ENCODE data around the gene SLFN5. TPM values are rescaled to one million over a fixed set of nuclear protein-coding genes. Genes with fewer than 3 reads are reported as not detected.
A peak's percentile ranks its signal among the peaks of the same experiment; 100 is the strongest.

The SLFN5 gene
- total RNA-seq, 1 experiment from 2014 or later, result 17.3 TPM

GRCh38 chr17:35257208-35257659, 14.4 kb downstream of the SLFN5 start:
- intact Hi-C loops (cut with micrococcal nuclease; ENCODE audit: unreplicated experiment), result loop anchor here (1.0 to 5.0 kb wide), 4 partner anchors 13 to 275 kb away; partner anchors contain the start of genes NLE1 and SLFN12
- H4K20me1 ChIP-seq (ENCODE audit: insufficient read depth), result peaks cover 5% of the 10 kb centered on the region; the same call in 1 of the 2 replicates
- CTCF ChIA-PET, result interaction anchor here (0.7 to 1.0 kb wide), 2 partner anchors 116 to 282 kb away, joined by 3 read pairs; no protein-coding TSS in a partner anchor
- H3K27ac ChIP-seq, result peak overlapping the region; percentile 50
- peaks cover 42% of the 10 kb centered on the region for H3K4me1 ChIP-seq (replicated peaks; ENCODE audit: insufficient read depth)
- H3F3A ChIP-seq (ENCODE audit: insufficient read depth, low read depth), result peaks cover 35% of the 10 kb centered on the region
- H3K4me2 ChIP-seq, result peak overlapping the region; percentile 63
- H3K36me3 ChIP-seq (ENCODE audit: low read depth), result no peaks in the 10 kb centered on the region
- no peaks in the 10 kb centered on the region for H3K79me2 ChIP-seq (ENCODE audit: low read depth)
- POLR2A ChIA-PET (ENCODE audit: unreplicated experiment), result interaction anchor here (0.6 to 0.9 kb wide), 3 partner anchors 14 to 296 kb away, joined by 4 to 8 read pairs (median 5); partner anchors contain the start of gene SLFN5
- DNase-seq, result peak; percentile 86 to 92
- no peak for TF ChIP-seq EZH2 (IDR thresholded peaks at IDR 0.05; ENCODE audit: low read depth)
- TF ChIP-seq, protein P1, sequence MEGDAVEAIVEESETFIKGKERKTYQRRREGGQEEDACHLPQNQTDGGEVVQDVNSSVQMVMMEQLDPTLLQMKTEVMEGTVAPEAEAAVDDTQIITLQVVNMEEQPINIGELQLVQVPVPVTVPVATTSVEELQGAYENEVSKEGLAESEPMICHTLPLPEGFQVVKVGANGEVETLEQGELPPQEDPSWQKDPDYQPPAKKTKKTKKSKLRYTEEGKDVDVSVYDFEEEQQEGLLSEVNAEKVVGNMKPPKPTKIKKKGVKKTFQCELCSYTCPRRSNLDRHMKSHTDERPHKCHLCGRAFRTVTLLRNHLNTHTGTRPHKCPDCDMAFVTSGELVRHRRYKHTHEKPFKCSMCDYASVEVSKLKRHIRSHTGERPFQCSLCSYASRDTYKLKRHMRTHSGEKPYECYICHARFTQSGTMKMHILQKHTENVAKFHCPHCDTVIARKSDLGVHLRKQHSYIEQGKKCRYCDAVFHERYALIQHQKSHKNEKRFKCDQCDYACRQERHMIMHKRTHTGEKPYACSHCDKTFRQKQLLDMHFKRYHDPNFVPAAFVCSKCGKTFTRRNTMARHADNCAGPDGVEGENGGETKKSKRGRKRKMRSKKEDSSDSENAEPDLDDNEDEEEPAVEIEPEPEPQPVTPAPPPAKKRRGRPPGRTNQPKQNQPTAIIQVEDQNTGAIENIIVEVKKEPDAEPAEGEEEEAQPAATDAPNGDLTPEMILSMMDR (conservative IDR thresholded peaks at IDR 0.05), result no peak
- H2AFZ ChIP-seq, result no peak overlapping the region
- H3K27me3 ChIP-seq (ENCODE audit: insufficient read depth, low read depth), result no peaks in the 10 kb centered on the region
- 0 out of 2 replicates have a peak overlapping the region, but pooled peaks have one; percentile 5 for H3K4me3 ChIP-seq
- no peaks in the 10 kb centered on the region for H3K9me2 ChIP-seq (ENCODE audit: insufficient read depth)
- no TSS peak for BruUV-seq (replicated peaks)
- no peaks in the 10 kb centered on the region for H3K9me3 ChIP-seq (ENCODE audit: insufficient read depth, low read depth)

- no peak for TF ChIP-seq EZH2 (IDR thresholded peaks at IDR 0.05; ENCODE audit: low read depth)
- TF ChIP-seq, protein P1 (conservative IDR thresholded peaks at IDR 0.05), result no peak
- intact Hi-C loops (cut with micrococcal nuclease; ENCODE audit: unreplicated experiment), result loop anchor here (5.0 kb wide), 3 partner anchors 117 to 273 kb away; partner anchors contain the start of genes NLE1 and SLFN12
- BruUV-seq (replicated peaks), result no TSS peak
- Histone ChIP-seq H3K9me3 (ENCODE audit: insufficient read depth, low read depth) (no peaks in the 10 kb centered on the region), H2AFZ (no peak overlapping the region), H3K4me3 (no peak overlapping the region), H3F3A (ENCODE audit: insufficient read depth, low read depth) (peaks cover 25% of the 10 kb centered on the region), H3K27ac (no peak overlapping the region), H3K79me2 (ENCODE audit: low read depth) (no peaks in the 10 kb centered on the region), H3K27me3 (ENCODE audit: insufficient read depth, low read depth) (no peaks in the 10 kb centered on the region), H3K36me3 (ENCODE audit: low read depth) (no peaks in the 10 kb centered on the region), H4K20me1 (ENCODE audit: insufficient read depth) (peaks cover 5% of the 10 kb centered on the region; the same call in 1 of the 2 replicates), H3K4me2 (no peak overlapping the region), H3K9me2 (ENCODE audit: insufficient read depth) (no peaks in the 10 kb centered on the region), H3K4me1 (replicated peaks; ENCODE audit: insufficient read depth) (peaks cover 34% of the 10 kb centered on the region)
- CTCF ChIA-PET, result no interaction called here
- DNase-seq, result no peak
- POLR2A ChIA-PET (ENCODE audit: unreplicated experiment), result no interaction called here
These were observed 16.1 kb downstream of the SLFN5 start for GRCh38 chr17:35259001-35259400.

- no peak overlapping the region for H3K27ac ChIP-seq
- intact Hi-C loops (cut with micrococcal nuclease; ENCODE audit: unreplicated experiment), result no loop called here
- TF ChIP-seq EZH2 (IDR thresholded peaks at IDR 0.05; ENCODE audit: low read depth), result no peak
- TF ChIP-seq, protein P1 (conservative IDR thresholded peaks at IDR 0.05), result no peak
- no TSS peak for BruUV-seq (replicated peaks)
- H3K9me3 ChIP-seq (ENCODE audit: insufficient read depth, low read depth), result no peaks in the 10 kb centered on the region
- H4K20me1 ChIP-seq (ENCODE audit: insufficient read depth), result no peaks in the 10 kb centered on the region; the same call in 1 of the 2 replicates
- DNase-seq, result no peak
- no peaks in the 10 kb centered on the region for H3K27me3 ChIP-seq (ENCODE audit: insufficient read depth, low read depth)
- CTCF ChIA-PET, result no interaction called here
- POLR2A ChIA-PET (ENCODE audit: unreplicated experiment), result no interaction called here
- no peaks in the 10 kb centered on the region; the same call in 1 of the 2 replicates for H3K36me3 ChIP-seq (ENCODE audit: low read depth)
- H3K4me3 ChIP-seq, result no peak overlapping the region
- H3K4me1 ChIP-seq (replicated peaks; ENCODE audit: insufficient read depth), result no peaks in the 10 kb centered on the region
- H3K79me2 ChIP-seq (ENCODE audit: low read depth), result no peaks in the 10 kb centered on the region
- no peaks in the 10 kb centered on the region for H3F3A ChIP-seq (ENCODE audit: insufficient read depth, low read depth)
- no peak overlapping the region for H2AFZ ChIP-seq
- no peaks in the 10 kb centered on the region for H3K9me2 ChIP-seq (ENCODE audit: insufficient read depth)
- H3K4me2 ChIP-seq, result no peak overlapping the region
These were observed 22.2 kb downstream of the SLFN5 start for GRCh38 chr17:35265071-35265470.
